Activated CD8-positive, alpha-beta memory T cell treated with anti-CD3 and anti-CD28 coated beads for 24 hours (primary cell): ENCODE results near the gene TRIM2.
"Not testable (repeated sequence)": the region's sequence is repeated elsewhere in the genome, so short reads cannot be mapped to it uniquely, and the experiment has no call there.

Experiments
- DNase-seq: peaks from one replicate; pipeline ENCODE4 v3.0.0-alpha.2; 2020

The TRIM2 gene

DNA sequence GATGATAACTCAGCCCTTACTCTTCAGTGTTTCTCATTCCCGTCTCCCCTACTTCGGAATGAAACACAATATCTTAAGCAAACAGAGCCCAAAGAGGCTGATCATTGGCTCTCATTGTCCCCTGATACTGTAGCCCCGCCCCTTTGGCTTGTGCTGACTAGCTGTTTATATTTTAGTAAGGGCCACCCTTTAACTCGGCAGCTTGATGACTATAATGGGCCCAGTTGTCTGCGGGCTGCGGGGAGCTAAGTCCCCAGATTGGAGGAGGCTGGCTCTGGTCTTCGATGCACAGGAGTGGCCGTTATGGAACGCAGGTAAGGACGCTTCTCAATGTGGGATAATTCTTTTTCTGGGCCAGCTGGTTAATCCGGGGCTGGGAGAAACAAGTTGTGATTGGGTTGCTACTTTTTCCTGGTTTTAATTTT lies at the start of gene TRIM2:
Gene TRIM2, plus strand, starts transcription at position 197 of the 425 bp plus-strand sequence. Its CDS starts 88 bp downstream, at position 285.
- no peak for DNase-seq

DNA sequence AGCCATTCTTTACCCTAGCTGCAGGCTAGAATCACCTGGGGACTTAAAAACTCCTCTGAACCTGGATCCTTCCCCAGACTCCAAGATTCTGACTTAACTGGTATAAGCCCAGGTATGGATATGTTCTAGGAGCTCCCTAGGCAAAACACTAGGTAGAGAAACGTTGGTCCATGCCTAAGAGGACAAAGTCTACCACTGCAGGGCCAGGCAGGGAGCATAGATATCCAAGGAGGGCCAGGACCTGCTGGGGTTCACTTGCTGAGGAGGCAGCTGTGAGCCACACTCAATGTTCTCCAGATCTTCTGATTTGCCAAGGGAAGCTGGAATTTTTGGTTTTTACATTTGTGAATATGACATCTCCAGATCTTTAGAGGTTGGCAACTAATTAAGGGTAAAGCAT lies 48.6 kb upstream of the TRIM2 start:
- no peak for DNase-seq

DNA sequence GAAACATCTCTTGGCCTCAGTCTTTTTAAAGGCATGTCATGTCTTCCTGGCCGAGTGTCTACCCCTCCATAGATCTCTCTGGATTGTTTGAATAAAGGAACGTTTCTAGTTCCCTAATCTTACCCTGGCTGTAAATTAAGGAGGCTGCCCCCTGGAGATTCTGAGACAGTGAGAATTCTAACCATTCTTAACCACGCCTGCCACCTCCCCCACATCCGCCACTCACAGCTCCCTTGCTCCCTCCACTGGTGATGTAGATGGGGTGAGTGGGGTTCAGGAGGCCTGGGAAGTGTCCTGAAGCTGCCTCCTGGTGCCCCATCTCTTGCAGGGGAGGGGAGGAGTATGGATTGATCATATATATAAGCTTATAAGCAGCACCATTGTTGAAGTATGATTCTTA lies 48.0 kb upstream of the TRIM2 start:
- DNase-seq, result no peak

DNA sequence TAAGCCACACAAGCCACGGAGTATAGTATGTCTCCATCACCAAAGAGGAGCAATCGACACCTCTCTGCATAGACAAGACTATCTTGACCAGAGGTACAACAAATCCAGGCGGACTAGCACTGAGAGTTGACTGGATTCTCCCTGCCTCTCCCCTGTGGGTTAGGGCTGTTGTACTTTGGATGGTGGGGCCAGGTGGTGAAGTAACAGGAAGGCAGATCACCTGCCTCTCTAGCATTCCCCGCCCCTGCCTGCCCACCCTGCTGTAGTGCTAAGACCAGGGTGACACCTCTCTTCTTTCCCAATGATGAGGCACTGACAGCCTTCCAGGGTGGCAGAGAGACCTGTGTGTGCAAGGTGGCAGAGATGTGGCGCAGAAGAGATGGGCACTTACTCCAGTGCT lies 47.5 kb upstream of the TRIM2 start:
- DNase-seq, result no peak

DNA sequence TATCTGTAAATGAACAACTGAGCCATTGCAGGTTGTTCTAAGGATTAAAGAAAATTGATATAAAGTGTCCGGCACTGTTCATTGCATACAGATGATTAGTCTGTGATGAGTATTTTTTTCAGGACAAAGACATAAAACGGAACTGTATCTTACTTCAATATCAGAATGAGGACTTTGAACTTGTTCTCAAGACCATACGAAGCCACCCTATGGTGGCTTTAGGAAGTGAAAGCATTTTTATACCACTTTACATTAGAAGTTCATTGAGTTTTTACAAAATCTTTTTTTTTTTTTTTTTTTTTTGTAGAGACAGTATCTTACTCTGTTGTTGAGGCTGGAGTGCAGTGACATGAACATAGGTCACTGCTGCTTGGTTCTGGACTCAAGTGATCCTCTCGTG lies 45.2 kb upstream of the TRIM2 start:
- DNase-seq, result no peak

DNA sequence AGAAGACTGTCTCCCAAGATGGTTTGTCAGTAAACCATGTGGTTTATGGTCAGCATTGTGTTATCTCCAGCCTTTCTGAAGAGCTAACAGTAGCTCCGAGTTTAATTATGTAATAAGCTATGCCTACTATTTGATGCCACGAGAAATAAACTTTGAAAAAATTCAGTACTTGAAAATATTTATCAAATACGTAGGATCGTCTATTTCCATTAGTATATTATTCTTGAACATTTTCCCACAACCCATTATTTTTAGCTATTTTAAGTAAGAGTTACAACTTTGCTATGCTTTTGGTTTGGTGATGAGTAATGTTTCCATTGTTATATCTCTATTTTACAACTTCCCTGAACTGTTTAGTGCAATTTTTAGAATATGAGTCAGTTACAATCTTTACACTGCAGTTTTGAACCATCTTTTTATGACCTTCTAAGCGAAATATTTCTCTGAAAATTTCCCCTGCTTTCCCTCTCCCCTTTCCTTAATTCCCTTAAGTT lies 44.5 kb upstream of the TRIM2 start:
- no peak for DNase-seq

DNA sequence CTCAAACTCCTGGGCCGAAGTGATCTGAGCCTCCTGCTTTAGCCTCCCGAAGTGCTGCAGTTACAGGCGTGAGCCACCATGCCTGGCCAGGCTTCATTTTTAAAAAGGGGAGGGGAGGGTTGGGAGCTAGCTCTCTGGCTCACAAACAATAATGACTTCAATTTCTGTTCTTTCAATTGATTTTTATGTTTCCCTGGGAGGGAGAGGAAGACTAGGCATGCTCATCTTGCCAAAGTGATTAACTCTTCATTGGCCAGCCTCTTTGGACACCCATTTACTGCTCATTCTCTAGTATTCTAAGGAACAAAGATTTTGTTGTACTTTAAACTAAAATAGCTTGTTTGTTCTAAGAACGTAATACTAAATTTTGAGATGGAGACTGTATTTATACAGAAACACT lies 43.4 kb upstream of the TRIM2 start:
- no peak for DNase-seq

DNA sequence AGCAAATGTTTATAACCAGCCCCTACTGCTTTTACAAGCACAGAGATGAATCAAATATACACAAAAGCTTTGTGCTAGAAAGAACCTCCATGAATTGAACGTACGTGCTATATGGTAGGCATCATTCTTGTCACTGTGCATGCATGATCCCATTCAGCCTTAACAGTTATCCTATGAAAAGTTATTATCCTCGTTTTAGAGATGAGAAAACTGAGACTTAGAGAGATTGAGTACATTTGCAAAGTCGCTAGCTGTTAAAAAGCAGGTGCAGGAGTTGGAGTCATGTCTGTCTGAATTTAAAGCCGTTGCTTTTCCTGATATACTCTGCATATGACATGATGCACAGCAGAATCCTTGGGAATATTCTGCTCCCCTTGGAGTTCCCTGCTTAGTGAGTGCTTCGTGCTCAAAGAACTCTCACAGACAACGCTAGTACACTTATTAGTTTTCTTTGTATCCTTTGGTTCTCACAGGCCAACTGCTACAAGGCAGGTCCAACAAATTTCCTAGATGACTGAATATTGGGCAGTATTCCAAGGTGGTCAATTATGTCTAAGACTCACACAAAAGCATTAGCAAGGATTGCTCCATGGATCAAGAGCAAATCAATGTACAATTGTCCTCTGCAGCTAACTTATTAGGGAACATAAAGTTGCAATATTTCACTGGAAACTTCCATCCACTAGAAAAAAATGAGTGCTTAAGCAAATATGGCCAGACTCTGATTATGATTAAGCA lies 42.8 kb upstream of the TRIM2 start:
- no peak for DNase-seq

DNA sequence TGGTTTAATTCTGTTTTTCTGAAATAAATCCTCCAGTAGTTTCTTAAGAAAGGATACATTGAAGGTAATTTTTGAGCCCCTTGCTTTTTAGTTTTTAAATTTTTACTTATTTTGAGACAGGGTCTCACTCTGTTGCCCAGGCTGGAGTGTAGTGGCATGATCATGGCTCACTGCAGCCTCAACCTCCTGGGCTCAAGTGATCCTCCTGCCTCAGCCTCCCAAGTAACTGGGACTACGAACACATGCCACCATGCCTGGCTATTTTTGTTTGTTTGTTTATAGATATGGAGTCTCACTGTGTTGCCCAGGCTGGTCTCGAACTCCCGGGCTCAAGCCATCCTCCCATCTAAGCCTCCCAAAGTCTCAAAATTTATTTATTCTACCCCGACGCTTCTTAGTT lies 39.0 kb upstream of the TRIM2 start:
- not testable (repeated sequence) for DNase-seq

DNA sequence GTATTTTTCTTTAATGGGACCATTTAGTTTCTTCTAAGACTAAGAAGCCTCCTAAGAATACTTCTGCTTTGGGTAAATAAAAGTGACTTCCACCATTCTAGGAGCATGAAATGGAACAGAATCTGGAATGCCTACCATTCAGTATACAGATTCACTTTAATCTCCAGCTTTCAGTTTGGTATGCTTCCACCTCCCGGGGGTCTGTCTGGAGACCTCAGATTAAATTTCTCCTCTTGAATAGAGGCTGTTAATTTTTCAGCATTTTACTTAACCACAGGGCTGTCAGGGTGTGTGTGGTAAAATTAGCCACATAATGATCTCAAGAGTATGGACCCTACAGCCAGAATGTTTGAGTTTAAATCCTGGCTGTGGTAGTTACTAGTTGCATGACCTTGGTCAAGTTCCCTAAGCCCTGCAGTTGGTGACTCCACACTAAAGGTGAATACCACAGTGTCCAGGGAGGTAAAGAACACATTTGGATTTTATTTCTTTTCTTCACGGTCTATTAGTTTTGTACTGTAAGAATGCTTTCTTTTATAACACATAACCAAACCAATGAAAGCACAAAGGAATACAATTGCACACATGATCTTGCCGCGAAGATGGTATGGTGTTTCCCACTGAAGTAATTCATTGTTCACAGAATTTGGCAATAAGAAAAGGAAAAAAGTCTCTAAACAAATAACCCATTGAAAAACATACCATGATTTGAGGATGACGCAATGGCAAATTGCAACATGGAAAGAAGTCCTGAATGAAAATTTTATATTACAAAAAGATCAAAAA lies 37.3 kb upstream of the TRIM2 start:
- no peak for DNase-seq

DNA sequence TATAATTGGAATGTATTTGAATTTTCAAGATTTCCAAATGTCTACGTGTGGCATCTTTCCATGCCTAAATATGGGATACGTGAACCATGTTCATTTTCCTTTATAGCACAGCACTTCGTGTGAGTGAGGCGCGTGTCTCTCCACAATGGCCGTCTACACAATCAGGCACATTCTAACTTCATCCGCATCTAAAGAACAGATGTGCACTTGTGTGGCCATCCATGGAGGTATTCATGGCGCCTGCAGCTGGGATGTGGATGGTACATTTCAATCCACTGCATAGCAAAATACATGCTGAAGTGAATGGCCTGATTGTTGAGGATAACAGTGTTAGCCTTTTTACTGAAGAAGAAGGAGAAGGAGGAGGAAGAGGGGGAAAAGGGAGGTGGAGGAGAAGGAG lies 34.5 kb upstream of the TRIM2 start:
- DNase-seq, result no peak

DNA sequence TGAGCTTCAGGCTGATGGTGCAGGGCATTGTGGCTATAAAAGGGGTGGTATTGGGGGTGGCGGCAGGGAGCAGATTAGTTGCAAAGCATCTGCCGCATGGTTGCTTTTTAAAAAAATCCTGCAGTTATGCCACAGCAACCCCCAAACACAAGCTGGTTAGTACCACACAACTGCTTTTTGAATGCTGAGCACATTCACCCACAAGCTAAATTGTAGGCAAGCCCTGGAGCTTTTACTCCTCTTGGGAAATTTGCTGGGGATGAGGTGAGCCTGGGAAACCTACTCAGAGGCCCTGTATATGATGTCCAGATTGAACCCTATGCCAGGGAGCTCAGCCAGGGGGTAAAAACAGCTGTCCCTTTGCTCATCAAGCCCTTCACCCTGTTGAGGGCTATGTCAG lies 33.8 kb upstream of the TRIM2 start:
- DNase-seq, result no peak

DNA sequence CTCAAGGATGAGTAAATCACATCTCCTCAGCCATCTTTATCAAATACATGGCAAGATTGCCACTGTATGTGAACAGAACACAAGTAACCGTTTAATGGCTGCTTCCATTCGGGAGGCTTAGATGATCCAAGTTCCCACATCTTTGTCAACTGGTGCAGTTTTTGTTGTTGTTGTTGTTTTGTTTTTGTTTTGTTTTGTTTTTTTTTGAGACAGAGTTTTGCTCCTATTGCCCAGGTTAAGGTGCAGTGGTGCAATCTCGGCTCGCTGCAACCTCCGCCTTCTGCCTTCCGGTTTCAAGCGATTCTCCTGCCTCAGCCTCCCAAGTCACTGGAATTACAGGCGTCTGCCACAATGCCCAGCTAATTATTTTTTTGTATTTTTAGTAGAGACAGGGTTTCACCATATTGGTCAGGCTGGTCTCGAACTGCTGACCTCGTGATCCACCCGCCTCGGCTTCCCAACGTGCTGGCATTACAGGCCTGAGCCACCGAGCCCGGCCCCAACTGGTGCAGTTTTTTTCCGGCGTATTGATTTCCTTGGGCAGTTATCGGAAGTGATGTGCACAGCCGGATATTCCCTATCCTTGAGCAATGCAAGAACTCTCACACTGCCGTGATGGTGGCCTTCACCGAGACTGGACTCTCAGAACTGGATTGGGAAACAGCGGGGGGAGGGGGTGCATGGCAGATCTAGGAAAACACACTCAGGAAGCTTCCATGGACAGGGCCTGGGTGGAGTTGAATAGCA lies 29.2 kb upstream of the TRIM2 start:
- no peak for DNase-seq

DNA sequence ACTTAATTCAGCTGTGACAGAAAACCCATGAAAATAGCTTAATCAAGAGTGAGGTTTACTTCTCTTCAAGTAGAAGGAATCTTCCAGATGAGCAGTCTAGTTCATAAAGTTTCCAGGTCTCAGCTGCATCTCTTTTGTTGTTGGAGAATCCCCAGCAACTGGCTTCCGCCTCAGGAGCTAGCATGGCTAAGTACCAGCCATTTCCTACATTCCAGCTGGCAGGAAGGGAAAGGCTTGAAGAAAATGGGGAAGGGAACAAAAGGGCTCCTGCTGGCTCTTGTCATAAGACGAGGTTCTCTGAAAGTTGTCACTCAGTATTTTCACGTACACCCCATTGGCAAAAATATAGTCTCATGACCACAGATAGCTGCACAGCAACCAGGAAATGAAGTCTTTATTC lies 27.3 kb upstream of the TRIM2 start:
- DNase-seq, result no peak

DNA sequence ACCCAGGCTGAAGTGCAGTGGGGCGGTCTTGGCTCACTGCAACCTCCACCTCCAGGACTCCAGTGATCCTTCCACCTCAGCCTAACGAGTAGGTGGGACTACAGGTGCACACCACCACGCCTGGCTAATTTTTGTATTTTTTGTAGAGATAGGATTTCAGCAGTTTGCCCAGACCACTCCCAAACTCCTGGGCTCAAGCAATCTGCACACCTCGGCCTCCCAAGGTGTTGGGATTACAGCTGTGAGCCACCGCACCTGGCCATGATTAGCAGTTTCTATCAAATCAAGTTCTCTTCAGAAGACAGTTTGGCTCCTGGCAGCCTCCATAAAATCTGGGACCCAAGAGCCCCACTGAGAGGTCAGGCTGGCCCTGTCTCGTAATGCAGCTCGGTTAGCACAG lies 26.4 kb upstream of the TRIM2 start:
- no peak for DNase-seq

DNA sequence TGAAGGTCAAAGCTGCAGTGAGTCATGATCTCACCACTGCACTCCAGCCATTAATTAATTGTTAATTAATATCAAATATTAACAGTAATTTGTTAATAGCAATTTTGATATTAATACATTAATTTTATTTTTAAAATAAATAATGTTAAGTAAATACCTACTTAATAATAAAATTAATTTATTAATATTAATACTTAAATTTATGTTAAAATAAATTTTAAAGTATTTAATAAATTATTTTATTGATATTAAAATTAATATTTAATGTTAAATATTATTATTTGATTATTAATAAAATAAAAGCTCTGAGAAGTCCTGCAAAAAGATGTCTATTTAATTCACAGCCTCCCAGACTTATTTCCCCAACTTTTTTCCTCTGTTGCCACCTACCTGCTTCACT lies 25.1 kb upstream of the TRIM2 start:
- DNase-seq, result no peak

DNA sequence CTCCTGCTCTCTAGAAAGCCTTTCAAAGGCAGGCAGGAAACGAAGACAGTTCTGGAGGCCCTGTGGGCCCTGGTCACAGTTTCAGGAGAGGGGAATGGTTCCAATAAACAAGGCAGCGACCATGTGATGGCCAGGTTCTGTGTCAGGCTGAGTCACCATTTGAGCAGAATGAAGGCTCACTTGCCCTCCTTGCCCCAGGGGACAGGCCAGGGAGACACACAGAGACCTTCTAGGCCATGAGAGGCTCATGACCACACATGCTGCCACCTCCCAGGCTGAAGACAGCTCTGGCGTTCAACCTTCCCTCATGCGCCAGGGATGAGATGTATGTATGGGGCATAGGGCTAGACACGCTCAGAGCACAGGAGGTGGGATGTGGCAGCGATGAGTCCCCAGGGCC lies 22.9 kb upstream of the TRIM2 start:
- no peak for DNase-seq

DNA sequence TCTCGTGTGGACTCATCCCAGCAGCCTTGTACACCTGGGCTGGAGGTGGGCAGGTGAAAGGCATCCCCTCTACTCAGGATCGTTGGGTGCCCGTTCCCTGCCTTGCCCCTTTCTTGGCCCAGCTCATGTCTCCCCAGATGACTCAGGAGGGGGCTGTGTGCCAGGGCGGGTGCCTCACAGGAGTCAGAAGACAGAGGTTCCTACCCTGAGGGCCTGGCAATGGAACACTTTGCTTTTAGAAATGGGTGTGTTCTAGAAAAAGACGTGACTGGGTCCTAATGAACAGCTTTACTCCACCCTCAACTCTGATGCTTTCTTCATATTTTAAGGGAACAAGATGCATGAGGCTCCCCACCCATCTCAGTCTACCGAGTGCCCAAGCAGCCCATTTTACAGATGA lies 22.5 kb upstream of the TRIM2 start:
- DNase-seq, result no peak

DNA sequence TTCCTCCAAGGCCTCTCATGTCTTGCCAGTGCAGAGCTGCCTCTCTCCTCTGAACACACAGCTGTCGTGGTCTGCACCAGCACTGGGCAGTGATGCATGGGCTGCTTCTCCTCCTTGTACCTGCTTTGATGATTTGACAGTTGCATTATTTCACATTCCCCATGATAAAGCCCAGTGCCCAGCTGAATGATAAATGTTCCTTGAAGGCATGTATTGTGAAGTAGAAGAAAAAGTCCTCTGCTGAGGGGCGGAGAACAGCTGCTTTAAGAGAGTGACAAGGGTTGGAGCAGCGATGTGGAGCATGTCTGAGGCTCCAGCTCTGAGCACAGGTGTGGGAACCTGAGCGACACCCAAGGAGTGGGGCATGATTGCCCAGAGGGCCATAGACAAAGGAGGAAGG lies 21.1 kb upstream of the TRIM2 start:
- no peak for DNase-seq

DNA sequence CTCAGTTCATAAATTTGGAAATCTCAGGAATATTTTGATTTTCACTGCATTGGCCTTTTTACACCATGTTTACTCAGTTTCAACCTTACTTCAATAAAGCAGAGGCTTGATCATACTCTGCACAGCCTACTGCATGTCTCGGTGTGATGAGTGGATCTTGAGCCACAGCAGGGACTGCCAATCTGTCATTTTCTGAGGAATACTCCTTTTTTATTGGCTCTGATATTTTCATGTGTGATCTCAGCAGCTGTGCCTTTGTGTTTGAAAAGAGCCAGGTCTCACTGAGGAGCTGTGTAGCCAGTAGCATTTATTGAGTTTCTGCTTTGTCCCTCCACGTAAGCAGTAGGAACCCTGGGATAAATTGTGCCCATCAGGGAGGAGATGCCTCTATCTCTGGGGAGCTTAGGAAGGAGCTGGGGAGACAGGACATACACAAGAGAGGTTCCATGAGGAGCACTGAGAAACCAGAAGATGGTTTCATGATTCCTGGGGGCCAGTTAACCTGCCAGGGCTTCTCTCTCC lies 18.9 kb upstream of the TRIM2 start:
- DNase-seq, result no peak

DNA sequence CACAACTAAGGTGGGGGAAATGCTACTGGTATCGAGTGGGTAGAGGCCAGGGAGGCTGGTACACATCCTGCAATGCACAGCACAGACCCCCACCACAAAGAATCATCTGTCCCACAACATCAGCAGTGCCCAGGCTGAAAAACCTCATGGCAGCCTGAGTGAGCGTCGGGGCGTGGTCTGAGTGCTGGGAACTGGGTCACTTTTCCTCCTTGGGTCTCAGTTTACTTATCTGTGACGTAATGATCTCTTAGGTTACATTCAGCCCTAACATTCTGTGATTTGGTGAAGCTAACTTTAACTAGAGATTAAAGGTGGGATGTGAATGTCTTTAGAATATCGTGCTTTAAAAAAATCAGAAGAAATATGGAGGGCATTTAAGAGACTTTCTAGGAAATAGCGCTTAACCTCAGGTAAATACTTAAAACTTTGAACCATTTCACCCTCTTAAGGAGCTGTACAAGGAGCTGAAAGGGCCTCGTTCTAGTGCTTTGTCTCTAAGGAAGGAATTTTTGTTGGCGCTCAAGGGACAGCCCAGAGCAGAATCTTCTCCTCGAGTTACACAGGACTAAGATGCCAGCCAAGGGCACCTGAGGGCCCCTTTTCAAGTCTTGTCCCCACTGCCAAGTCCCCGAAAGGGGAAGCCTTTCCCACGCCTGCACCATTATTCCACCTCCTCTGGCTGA lies 18.1 kb upstream of the TRIM2 start:
- DNase-seq, result no peak

DNA sequence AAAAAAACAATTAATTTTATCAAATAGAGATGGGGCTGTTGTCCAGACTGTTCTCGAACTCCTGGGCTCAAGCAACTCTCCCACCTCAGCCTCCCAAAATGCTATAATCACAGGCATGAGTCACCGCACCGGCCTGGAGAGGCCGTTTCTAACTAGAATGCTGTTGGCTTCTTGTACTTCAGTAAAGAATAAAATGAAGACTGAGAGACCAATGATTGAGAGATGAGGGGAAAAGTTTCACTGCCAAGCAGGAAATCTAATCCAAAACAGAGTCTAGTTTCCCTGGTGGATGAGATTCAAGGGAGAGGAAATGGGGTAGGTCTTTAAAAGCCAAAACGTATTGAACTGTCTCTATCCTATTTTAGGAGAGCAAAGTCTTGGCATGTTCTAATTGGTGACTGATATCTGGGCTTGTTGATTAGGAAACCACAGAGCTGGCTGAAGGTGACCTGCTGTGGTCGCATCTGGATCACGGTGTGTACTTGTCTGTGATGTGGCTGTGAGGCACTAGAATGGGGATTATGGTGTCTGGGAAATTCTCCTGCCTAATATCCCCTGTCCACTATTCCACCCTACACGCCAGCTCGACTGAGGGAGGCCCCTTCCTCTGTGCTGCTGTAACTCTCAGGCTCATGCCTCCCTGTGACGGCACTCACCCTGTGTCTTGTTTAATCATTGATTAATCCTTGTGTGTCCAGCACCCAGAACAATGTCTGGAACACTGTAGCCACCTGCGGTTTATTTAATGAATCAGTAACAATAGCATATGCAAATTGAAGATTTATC lies 15.0 kb upstream of the TRIM2 start:
- DNase-seq, result no peak
